HG02938 (cell line): Measurements from ENCODE around the gene DUS2.
"Not testable (repeated sequence)": the region's sequence is repeated elsewhere in the genome, so short reads cannot be mapped to it uniquely, and the experiment has no call there.

Source experiments
- ATAC-seq: cut with Tn5 transposase; IDR thresholded peaks from one replicate; pipeline ENCODE4 v1.9.1; 2021; ENCODE audit warnings: mild to moderate bottlenecking, moderate library complexity; ENCODE audit not compliant: unreplicated experiment

DUS2 gene

GRCh38 chr16:68088130-68088972 is 65.3 kb downstream of the DUS2 start:
- no peak for ATAC-seq

GRCh38 chr16:68089067-68089466 is 66.0 kb downstream of the DUS2 start:
- no peak for ATAC-seq

- ATAC-seq: no peak
Measured at GRCh38 chr16:68090130-68090529, 67.0 kb downstream of the DUS2 start.

- ATAC-seq: no peak
Measured at GRCh38 chr16:68090533-68090932, 67.4 kb downstream of the DUS2 start.

GRCh38 chr16:68091380-68092261 is 68.5 kb downstream of the DUS2 start:
- ATAC-seq: no peak

- ATAC-seq: not testable (repeated sequence)
Measured at GRCh38 chr16:68092275-68092674, 69.2 kb downstream of the DUS2 start.

- no peak for ATAC-seq
Measured at GRCh38 chr16:68093816-68094613, 70.9 kb downstream of the DUS2 start.

GRCh38 chr16:68094614-68094934 is 71.5 kb downstream of the DUS2 start:
- no peak for ATAC-seq

GRCh38 chr16:68096491-68096890 is 73.4 kb downstream of the DUS2 start:
- ATAC-seq: no peak

GRCh38 chr16:68097088-68097487 is 74.0 kb downstream of the DUS2 start:
- ATAC-seq: no peak

GRCh38 chr16:68097895-68098294 is 74.8 kb downstream of the DUS2 start:
- no peak for ATAC-seq

GRCh38 chr16:68100488-68100887 is 77.4 kb downstream of the DUS2 start:
- ATAC-seq: no peak

GRCh38 chr16:68105611-68106010 is 82.5 kb downstream of the DUS2 start:
- no peak for ATAC-seq

- not testable (repeated sequence) for ATAC-seq
Measured at GRCh38 chr16:68107230-68107928, 84.3 kb downstream of the DUS2 start.

- ATAC-seq: not testable (repeated sequence)
Measured at GRCh38 chr16:68109156-68109555, 86.1 kb downstream of the DUS2 start.

- not testable (repeated sequence) for ATAC-seq
Measured at GRCh38 chr16:68110611-68111010, 87.5 kb downstream of the DUS2 start.

GRCh38 chr16:68111379-68111778 is 88.3 kb downstream of the DUS2 start:
- ATAC-seq: no peak

GRCh38 chr16:68113059-68113761 is 90.1 kb downstream of the DUS2 start:
- ATAC-seq: no peak

- no peak for ATAC-seq
Measured at GRCh38 chr16:68113765-68114240, 90.7 kb downstream of the DUS2 start.

GRCh38 chr16:68114939-68115338 is 91.9 kb downstream of the DUS2 start:
- ATAC-seq: not testable (repeated sequence)
